GM12878 (cell line): ENCODE measurements around the gene ATP6V1G3. TPM values are rescaled to one million over a fixed set of nuclear protein-coding genes. Genes with fewer than 3 reads are reported as not detected.

ENCODE experiments used
- ATAC-seq: fragments of 200-7000 bp; cut with Tn5 transposase; 3 replicates; pipeline ENCODE4 v1.9.1; 2020; ENCODE audit warnings: mild to moderate bottlenecking, moderate library complexity
- BruUV-seq: library from RNA; stranded (reverse); fragments of 400-500 nt; replicated peaks from 2 replicates; lab custom pipeline; 2021; lab: Mats Ljungman, UMichigan
- CTCF ChIA-PET: fragments of 300-600 bp; sonication (Branson Sonifier 250); formaldehyde crosslinking; extraction: SDS; loops from one replicate; lab custom pipeline; 2021; ENCODE audit warnings: inconsistent platforms; lab: Yijun Ruan, JAX
- POLR2A ChIA-PET: fragments of 350-600 bp; formaldehyde crosslinking; extraction: SDS; loops from one replicate; lab custom pipeline; 2021; ENCODE audit warnings: inconsistent platforms; lab: Charles Lee
- RAD21 ChIA-PET: fragments of 300-600 bp; sonication (Branson Sonifier 250); formaldehyde crosslinking; loops from one replicate; lab custom pipeline; 2023; ENCODE audit warnings: antibody characterized with exemption; ENCODE audit not compliant: unreplicated experiment; lab: Charles Lee
- SMC1A ChIA-PET: fragments of 300-600 bp; sonication (Branson Sonifier 250); formaldehyde crosslinking; loops from one replicate; lab custom pipeline; 2023; ENCODE audit not compliant: unreplicated experiment, uncharacterized antibody; lab: Charles Lee
- DNase-seq: peaks from one replicate; pipeline ENCODE4 v3.0.0-alpha.2; 2011; ENCODE audit warnings: low read depth, low spot score
- FAIRE-seq: peaks from 3 replicates; lab custom pipeline; 2011; peaks lifted over from hg19 to GRCh38; lab: Jason Lieb, UNC
- H2AFZ ChIP-seq: 2 replicates; pipeline ENCODE4 v1.6.0; 2011; ENCODE audit warnings: low read depth, low read length, control low read depth; ENCODE audit not compliant: control insufficient read depth
- H3K27ac ChIP-seq: 2 replicates; pipeline ENCODE4 v1.5.1; 2011; ENCODE audit warnings: control low read depth; ENCODE audit not compliant: control insufficient read depth, insufficient read depth
- H3K27me3 ChIP-seq, 2 experiments: replicated peaks in 1 of 2; 2 replicates each; pipeline versions ENCODE4 v1.6.0 to v1.6.1; 2011; ENCODE audit warnings: low read length in 1 of 2; ENCODE audit not compliant: control insufficient read depth in 2 of 2, insufficient read depth in 2 of 2
- H3K36me3 ChIP-seq, 2 experiments: 2 replicates each; pipeline ENCODE4 v1.5.1; 2011; ENCODE audit warnings: low read length in 1 of 2; ENCODE audit not compliant: control insufficient read depth in 2 of 2, insufficient read depth in 2 of 2
- H3K4me1 ChIP-seq: 2 replicates; pipeline ENCODE4 v1.6.1; 2011; ENCODE audit warnings: mild to moderate bottlenecking, low read length, moderate library complexity, mixed read lengths; ENCODE audit not compliant: control insufficient read depth, insufficient read depth
- H3K4me2 ChIP-seq: 2 replicates; pipeline ENCODE4 v1.6.0; 2011; ENCODE audit warnings: control low read depth; ENCODE audit not compliant: control insufficient read depth, insufficient read depth
- H3K4me3 ChIP-seq: fragments of 200-600 bp; sonication (generic); 2 replicates; pipeline ENCODE4 v1.5.1; 2016
- H3K79me2 ChIP-seq: 2 replicates; pipeline ENCODE4 v1.6.0; 2011; ENCODE audit warnings: low read length; ENCODE audit not compliant: control insufficient read depth, insufficient read depth
- H3K9ac ChIP-seq: 2 replicates; pipeline ENCODE4 v1.8.0; 2011; ENCODE audit warnings: low read length, control low read depth, mixed read lengths; ENCODE audit not compliant: control insufficient read depth, insufficient read depth
- H3K9me3 ChIP-seq: replicated peaks from 3 replicates; pipeline ENCODE4 v1.5.1; 2011; ENCODE audit warnings: mild to moderate bottlenecking, low read length; ENCODE audit not compliant: control insufficient read depth, insufficient read depth
- H4K20me1 ChIP-seq: 2 replicates; pipeline ENCODE4 v1.6.0; 2011; ENCODE audit not compliant: control insufficient read depth, insufficient read depth
- BCL11A ChIP-seq: IDR thresholded peaks from 2 replicates; pipeline ENCODE4 v1.6.1; 2011; ENCODE audit warnings: low read depth, low read length
- ESRRA ChIP-seq: IDR thresholded peaks from 2 replicates; pipeline ENCODE4 v1.6.1; 2012; ENCODE audit warnings: mild to moderate bottlenecking, low read length, improper control_type of control experiment
- JUNB ChIP-seq: IDR thresholded peaks from 2 replicates; pipeline ENCODE4 v1.6.1; 2016; ENCODE audit warnings: antibody characterized with exemption, mild to moderate bottlenecking
- KLF5 ChIP-seq: fragments of 450-650 bp; IDR thresholded peaks from 2 replicates; pipeline ENCODE4 v1.6.1; 2014; ENCODE audit warnings: mild to moderate bottlenecking; ENCODE audit not compliant: partially characterized antibody
- SIN3A ChIP-seq: IDR thresholded peaks from 2 replicates; pipeline ENCODE4 v1.6.1; 2012; ENCODE audit warnings: low read depth, low read length, improper control_type of control experiment
- SP1 ChIP-seq: IDR thresholded peaks from one replicate; pipeline ENCODE4 v1.6.1; 2011; ENCODE audit warnings: low read depth, low read length
- TARDBP ChIP-seq: IDR thresholded peaks from 2 replicates; pipeline ENCODE4 v1.6.1; 2016; ENCODE audit warnings: borderline replicate concordance
- ZBTB11 ChIP-seq: fragments of 450-650 bp; formaldehyde crosslinking; IDR thresholded peaks from 2 replicates; pipeline ENCODE4 v1.5.0; 2022; ENCODE audit warnings: mild to moderate bottlenecking, missing genetic modification characterization
- ZSCAN29 ChIP-seq: fragments of 450-650 bp; IDR thresholded peaks from 2 replicates; pipeline ENCODE4 v1.6.1; 2017; ENCODE audit warnings: mild to moderate bottlenecking, moderate library complexity
- WGBS: methylation state at CpG from one replicate; pipeline ENCODE4 v1.1.6; 2016; ENCODE audit warnings: low lambda C conversion rate; ENCODE audit not compliant: insufficient replicate concordance, insufficient coverage; ENCODE audit errors: missing lambda C conversion rate; 5-methylcytosine and 5-hydroxymethylcytosine counted together
- in situ Hi-C: fragments of 300-500 bp; cut with MboI; formaldehyde crosslinking; loops from 9 replicates; pipeline ENCODE4 v1.14.3; 2018; ENCODE audit warnings: mixed read lengths
- intact Hi-C: fragments of 100-400 bp; cut with micrococcal nuclease; formaldehyde crosslinking; loops from one replicate; pipeline ENCODE4 v1.14.2; 2022; ENCODE audit not compliant: unreplicated experiment
- polyA plus RNA-seq, 11 experiments: library from polyadenylated mRNA; depleted of rRNA in 4 of 11; unstranded in 6 of 11; stranded (reverse) in 5 of 11; fragments of >200 nt; fragmentation: Nextera tagmentation in 4 of 11; fragmentation: Illumina TruSeq in 1 of 11; extraction: Ambion mirVana in 4 of 11; extraction: Trizol in 1 of 11; gene quantifications; 1 replicate in 1 of 11; 2 replicates in 10 of 11; pipeline versions ENCODE4 v1.2.1 to v1.2.3, GENCODE V29; 2011 to 2016; ENCODE audit warnings: inconsistent platforms in 2 of 11, missing spikeins in 2 of 11, low read depth in 1 of 11
- total RNA-seq, 4 experiments: library from RNA; depleted of rRNA in 3 of 4; stranded (reverse); fragments of >200 nt in 3 of 4; fragmentation: Illumina TruSeq in 1 of 4; extraction: Trizol in 1 of 4; gene quantifications; 2 replicates each; pipeline versions ENCODE4 v1.2.1 to v1.2.3, GENCODE V29; 2013 to 2021
- TF ChIP-seq, protein P1 (sequence below): fragments of 450-650 bp; IDR thresholded peaks from 2 replicates; pipeline ENCODE4 v1.6.1; 2018; ENCODE audit warnings: mild to moderate bottlenecking, low read depth, moderate library complexity; ENCODE audit not compliant: partially characterized antibody
- TF ChIP-seq, protein P2 (sequence below): IDR thresholded peaks from 2 replicates; pipeline ENCODE4 v1.6.1; 2012; ENCODE audit warnings: low read depth, low read length, improper control_type of control experiment

ATP6V1G3 gene
- total and polyA plus RNA-seq, 10 of the 15 experiments (the other 5 are each of a cell fraction or from before 2014, with no cell fraction given), result 0.22 TPM; not detected in 9

DNA sequence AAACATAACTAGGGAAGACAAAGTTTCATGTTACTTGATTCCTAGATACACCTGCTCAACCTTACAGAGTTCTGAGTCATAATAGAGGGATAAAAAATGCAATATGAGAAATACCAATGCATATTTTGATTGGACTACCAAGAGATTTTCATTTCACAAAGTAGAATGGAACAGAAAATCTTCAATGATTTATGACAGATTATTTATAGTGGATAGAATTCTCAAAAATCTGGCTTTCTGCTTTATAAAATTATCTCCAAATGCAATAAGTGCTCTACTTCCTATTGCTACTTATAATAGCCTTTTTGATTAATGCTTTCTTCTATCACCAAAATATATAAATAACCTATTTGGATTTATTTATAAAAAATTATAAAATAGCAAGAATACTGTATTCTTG, 18.9 kb upstream of the ATP6V1G3 start (continued):
- TF ChIP-seq, protein P1, sequence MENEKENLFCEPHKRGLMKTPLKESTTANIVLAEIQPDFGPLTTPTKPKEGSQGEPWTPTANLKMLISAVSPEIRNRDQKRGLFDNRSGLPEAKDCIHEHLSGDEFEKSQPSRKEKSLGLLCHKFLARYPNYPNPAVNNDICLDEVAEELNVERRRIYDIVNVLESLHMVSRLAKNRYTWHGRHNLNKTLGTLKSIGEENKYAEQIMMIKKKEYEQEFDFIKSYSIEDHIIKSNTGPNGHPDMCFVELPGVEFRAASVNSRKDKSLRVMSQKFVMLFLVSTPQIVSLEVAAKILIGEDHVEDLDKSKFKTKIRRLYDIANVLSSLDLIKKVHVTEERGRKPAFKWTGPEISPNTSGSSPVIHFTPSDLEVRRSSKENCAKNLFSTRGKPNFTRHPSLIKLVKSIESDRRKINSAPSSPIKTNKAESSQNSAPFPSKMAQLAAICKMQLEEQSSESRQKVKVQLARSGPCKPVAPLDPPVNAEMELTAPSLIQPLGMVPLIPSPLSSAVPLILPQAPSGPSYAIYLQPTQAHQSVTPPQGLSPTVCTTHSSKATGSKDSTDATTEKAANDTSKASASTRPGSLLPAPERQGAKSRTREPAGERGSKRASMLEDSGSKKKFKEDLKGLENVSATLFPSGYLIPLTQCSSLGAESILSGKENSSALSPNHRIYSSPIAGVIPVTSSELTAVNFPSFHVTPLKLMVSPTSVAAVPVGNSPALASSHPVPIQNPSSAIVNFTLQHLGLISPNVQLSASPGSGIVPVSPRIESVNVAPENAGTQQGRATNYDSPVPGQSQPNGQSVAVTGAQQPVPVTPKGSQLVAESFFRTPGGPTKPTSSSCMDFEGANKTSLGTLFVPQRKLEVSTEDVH, result no peak
- no peak for TF ChIP-seq ZSCAN29
- no peak for TF ChIP-seq KLF5

DNA sequence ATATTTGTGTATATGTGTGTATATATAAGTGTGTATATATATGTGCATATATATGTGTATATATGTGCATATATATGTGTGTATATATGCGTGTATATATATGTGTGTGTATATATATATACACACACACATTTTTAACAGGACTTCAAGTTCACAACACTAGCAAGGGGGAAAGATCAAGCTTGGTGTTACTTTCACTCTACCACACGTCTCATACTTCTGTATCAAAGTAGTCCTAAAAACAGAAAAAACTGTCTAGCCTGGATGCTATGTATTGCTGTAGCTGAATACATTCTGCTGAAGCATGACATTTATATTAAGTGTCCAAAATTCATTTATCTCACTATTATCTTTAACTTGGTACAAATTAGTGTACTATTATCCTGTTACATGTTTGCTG, 17.9 kb upstream of the ATP6V1G3 start:
- peaks cover 4% of the 10 kb centered on the region; the same call in 1 of the 2 replicates for H3K4me1 ChIP-seq

More for the DNA sequence above, 17.9 kb upstream of the ATP6V1G3 start:
- H4K20me1 ChIP-seq, result no peaks in the 10 kb centered on the region
- H3K27ac ChIP-seq, result no peak overlapping the region
- no peak overlapping the region for H2AFZ ChIP-seq
- no peak for ATAC-seq
- H3K27me3 ChIP-seq, result no peaks in the 10 kb centered on the region
- POLR2A ChIA-PET, result no interaction called here
- H3K4me2 ChIP-seq, result no peak overlapping the region
- TF ChIP-seq TARDBP (no peak), SP1 (no peak), BCL11A (no peak), ESRRA (no peak), ZBTB11 (CRISPR knock-in tag) (no peak), JUNB (no peak), SIN3A (no peak)
- TF ChIP-seq, protein P2, sequence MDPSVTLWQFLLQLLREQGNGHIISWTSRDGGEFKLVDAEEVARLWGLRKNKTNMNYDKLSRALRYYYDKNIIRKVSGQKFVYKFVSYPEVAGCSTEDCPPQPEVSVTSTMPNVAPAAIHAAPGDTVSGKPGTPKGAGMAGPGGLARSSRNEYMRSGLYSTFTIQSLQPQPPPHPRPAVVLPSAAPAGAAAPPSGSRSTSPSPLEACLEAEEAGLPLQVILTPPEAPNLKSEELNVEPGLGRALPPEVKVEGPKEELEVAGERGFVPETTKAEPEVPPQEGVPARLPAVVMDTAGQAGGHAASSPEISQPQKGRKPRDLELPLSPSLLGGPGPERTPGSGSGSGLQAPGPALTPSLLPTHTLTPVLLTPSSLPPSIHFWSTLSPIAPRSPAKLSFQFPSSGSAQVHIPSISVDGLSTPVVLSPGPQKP, result no peak
- no peaks in the 10 kb centered on the region for H3K79me2 ChIP-seq
- in situ Hi-C loops, result no loop called here
- no peaks in the 10 kb centered on the region; the same call in 1 of the 3 replicates for H3K9me3 ChIP-seq
- RAD21 ChIA-PET, result no interaction called here
- H3K4me3 ChIP-seq, result no peak overlapping the region
- no peak overlapping the region for H3K9ac ChIP-seq
- no TSS peak for BruUV-seq
- DNase-seq, result no peak
- SMC1A ChIA-PET, result interaction anchor here (1.5 to 2.9 kb wide), 3 partner anchors 40 to 63 kb away, joined by 3 to 13 read pairs (median 8); no protein-coding TSS in a partner anchor
- 91% methylated on average over 2 of the region's 2 CpGs for WGBS
- CTCF ChIA-PET, result no interaction called here
- no peak for FAIRE-seq
- intact Hi-C loops, result loop anchor here (5.0 kb wide), 1 partner anchor 89 kb away; no protein-coding TSS in a partner anchor
- no peaks in the 10 kb centered on the region for H3K36me3 ChIP-seq
